Measurements from ENCODE around the gene PTRHD1.

GRCh38 chr2:24816404-24816803, 23.2 kb upstream of the PTRHD1 start:
- TF ChIP-seq CTCF (IDR thresholded peaks at IDR 0.05; ENCODE audit: low read depth, low read length) (no peak), POLR2A (IDR thresholded peaks at IDR 0.05; ENCODE audit: extremely low read depth, insufficient read length) (no peak), MYC (IDR thresholded peaks at IDR 0.05; ENCODE audit: low read depth, low read length) (no peak), MAX (IDR thresholded peaks at IDR 0.05; ENCODE audit: low read depth, low read length) (no peak)
